IPS-18c (cell line): ENCODE results near the gene SYNE3.

Experiments
- H3K4me3 ChIP-seq: 2 replicates; pipeline ENCODE4 v1.7.0; 2013; ENCODE audit warnings: low read depth, mild to moderate bottlenecking, low read length, moderate library complexity; ENCODE audit not compliant: insufficient read depth
- H3K9me3 ChIP-seq: one replicate; pipeline ENCODE4 v1.6.1; 2013; ENCODE audit warnings: mild to moderate bottlenecking, low read length, moderate library complexity; ENCODE audit not compliant: control insufficient read depth, insufficient read depth

The SYNE3 gene

DNA sequence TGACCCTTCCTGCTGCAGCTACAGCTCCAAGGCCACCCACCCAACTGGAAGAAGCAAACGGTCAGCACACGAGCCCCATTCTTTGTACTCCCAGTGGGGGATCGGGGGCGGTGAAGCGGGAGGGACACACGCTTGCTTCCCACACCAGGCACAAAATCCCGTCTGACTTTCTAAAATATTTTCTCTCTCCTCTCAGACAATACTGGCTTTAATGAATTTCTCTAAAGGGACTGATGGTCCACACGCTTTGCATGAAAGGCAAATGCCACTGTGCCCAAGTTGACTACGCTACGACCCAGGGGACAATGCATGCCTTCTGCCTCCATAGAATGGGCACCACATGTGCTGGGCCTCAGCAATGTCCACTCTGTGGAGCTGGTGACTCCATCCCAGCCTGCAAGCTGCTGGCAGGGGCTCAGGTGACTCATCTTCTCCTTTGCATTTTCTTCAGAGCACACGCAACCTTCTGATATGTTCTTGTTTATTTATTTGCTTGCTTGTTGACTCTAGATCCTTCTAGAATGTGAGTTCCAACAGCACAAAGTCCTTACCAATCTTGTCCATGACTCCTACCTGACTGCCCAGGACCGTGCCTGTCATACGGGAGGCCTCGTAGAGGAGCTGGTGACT lies 15.6 kb downstream of the SYNE3 start:
- H3K4me3 ChIP-seq, result no peak overlapping the region
- H3K9me3 ChIP-seq, result no peaks in the 10 kb centered on the region

- H3K9me3 ChIP-seq, result no peaks in the 10 kb centered on the region
- no peak overlapping the region for H3K4me3 ChIP-seq
Observed at GRCh38 chr14:95500201-95500681, 16.2 kb downstream of the SYNE3 start.

- H3K4me3 ChIP-seq, result no peak overlapping the region
- H3K9me3 ChIP-seq, result no peaks in the 10 kb centered on the region
Observed at GRCh38 chr14:95499354-95499750, 17.1 kb downstream of the SYNE3 start.

- no peak overlapping the region for H3K4me3 ChIP-seq
Observed at GRCh38 chr14:95498622-95499353, 17.7 kb downstream of the SYNE3 start.

GRCh38 chr14:95497561-95498011 lies 18.9 kb downstream of the SYNE3 start:
- H3K9me3 ChIP-seq, result no peaks in the 10 kb centered on the region
- no peak overlapping the region for H3K4me3 ChIP-seq

More at GRCh38 chr14:95498622-95499353, 17.7 kb downstream of the SYNE3 start:
- no peaks in the 10 kb centered on the region for H3K9me3 ChIP-seq

- no peak overlapping the region for H3K4me3 ChIP-seq
- H3K9me3 ChIP-seq, result no peaks in the 10 kb centered on the region
Observed at GRCh38 chr14:95496690-95497259, 19.7 kb downstream of the SYNE3 start.

DNA sequence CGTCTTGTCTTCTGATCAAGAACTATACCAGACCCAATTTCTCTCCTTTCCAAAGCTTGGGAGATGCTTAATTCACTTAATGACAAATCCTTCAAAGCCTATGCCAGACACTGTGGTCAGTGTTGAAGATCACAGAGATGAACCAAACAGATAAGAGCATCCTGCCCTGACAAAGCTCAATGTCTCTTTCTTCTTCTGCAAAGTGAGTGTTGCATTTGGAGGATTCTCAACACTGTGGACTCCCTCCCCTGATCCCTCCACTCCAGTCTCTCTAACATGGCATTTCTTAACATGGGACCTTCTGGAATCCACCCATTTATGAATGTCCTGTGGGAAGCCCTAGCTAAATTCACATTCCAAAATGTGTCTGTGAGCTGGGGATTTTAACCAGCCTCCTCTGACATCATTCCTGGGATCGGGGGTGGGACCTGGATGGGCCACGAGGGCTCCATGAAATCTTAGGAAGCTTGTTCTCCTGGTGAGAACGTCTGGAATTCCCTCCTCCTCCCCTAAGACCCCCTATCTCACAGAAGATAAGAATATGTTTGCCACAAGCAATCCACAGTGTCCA lies 20.3 kb downstream of the SYNE3 start:
- H3K9me3 ChIP-seq, result no peaks in the 10 kb centered on the region
- no peak overlapping the region for H3K4me3 ChIP-seq

- H3K9me3 ChIP-seq, result no peaks in the 10 kb centered on the region
- H3K4me3 ChIP-seq, result no peak overlapping the region
Observed at GRCh38 chr14:95495538-95496025, 20.9 kb downstream of the SYNE3 start.

GRCh38 chr14:95495076-95495475 lies 21.4 kb downstream of the SYNE3 start:
- H3K4me3 ChIP-seq, result no peak overlapping the region
- H3K9me3 ChIP-seq, result no peaks in the 10 kb centered on the region

GRCh38 chr14:95494456-95494855 lies 22.0 kb downstream of the SYNE3 start:
- H3K9me3 ChIP-seq, result no peaks in the 10 kb centered on the region
- H3K4me3 ChIP-seq, result no peak overlapping the region

DNA sequence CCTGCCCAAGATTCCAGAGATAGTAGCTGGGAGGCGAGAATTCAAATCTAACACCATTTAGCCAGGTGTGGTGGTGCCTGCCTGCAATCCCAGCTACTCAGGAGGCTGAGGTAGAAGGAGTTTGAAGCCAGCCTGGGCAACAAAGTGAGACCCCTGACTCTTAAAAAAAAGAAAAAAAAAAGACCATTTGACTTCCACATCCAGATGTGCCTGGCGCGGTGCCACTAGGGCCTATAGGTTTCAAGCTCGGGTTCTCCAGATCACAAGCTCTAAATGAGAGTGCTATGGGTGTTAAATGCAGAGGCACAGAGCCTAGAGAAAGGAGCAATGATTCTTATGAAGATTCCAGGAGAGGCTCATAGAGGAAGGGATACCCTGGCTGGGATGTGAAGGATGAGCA lies 22.5 kb downstream of the SYNE3 start:
- no peak overlapping the region for H3K4me3 ChIP-seq
- no peaks in the 10 kb centered on the region for H3K9me3 ChIP-seq

DNA sequence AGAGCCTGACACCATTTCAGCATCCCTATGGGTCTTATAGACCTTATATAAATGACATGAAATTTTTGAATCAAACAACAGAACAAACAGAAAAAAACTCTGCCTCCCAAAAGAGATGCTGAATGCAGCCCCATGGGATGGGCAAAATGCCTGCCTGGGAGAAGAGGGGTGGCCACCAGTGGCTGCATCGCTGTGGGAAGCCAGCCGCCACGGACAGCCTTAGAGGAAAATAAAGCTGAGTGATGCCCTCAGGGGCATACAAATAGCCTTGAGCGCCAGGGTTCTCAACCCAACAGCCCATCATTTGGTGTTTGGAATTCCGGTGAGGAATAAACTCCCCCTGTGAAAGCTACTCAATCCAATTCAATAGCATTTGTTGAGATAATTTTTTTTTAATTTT lies 22.9 kb downstream of the SYNE3 start:
- no peak overlapping the region for H3K4me3 ChIP-seq
- no peaks in the 10 kb centered on the region for H3K9me3 ChIP-seq

DNA sequence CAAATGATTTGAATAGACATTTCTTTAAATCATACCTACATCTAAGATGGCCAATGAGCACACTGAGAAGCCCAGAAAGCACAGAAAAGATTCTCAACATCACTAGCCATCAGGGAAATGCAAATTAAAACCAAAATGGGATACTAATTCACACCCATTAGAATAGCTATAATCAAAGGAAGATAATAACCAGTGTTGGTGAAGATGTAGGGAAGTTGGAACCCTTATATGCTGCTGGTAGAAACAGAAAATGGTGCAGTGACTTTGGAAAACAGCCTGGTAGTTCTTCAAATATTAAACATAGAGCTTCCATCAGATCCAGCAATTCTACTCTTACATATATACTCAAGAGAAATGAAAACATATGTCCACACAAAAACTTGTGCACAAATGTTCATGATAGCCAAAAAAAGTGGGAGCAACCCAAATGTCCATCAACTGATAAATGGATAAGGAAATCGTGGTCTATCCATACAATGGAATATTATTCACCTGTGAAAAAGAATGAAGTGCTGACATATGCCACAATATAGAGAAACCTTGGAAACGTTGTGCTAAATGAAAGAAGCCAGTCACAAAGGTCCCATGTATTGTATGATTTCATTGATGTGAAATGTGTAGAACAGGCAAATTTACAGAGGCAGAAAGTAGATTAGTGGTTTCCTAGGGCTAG lies 24.4 kb downstream of the SYNE3 start:
- Histone ChIP-seq H3K4me3 (no peak overlapping the region), H3K9me3 (no peaks in the 10 kb centered on the region)

- Histone ChIP-seq H3K4me3 (no peak overlapping the region), H3K9me3 (no peaks in the 10 kb centered on the region)
Observed at GRCh38 chr14:95490727-95491451, 25.6 kb downstream of the SYNE3 start.

GRCh38 chr14:95490138-95490509 lies 26.3 kb downstream of the SYNE3 start:
- Histone ChIP-seq H3K9me3 (no peaks in the 10 kb centered on the region), H3K4me3 (no peak overlapping the region)

DNA sequence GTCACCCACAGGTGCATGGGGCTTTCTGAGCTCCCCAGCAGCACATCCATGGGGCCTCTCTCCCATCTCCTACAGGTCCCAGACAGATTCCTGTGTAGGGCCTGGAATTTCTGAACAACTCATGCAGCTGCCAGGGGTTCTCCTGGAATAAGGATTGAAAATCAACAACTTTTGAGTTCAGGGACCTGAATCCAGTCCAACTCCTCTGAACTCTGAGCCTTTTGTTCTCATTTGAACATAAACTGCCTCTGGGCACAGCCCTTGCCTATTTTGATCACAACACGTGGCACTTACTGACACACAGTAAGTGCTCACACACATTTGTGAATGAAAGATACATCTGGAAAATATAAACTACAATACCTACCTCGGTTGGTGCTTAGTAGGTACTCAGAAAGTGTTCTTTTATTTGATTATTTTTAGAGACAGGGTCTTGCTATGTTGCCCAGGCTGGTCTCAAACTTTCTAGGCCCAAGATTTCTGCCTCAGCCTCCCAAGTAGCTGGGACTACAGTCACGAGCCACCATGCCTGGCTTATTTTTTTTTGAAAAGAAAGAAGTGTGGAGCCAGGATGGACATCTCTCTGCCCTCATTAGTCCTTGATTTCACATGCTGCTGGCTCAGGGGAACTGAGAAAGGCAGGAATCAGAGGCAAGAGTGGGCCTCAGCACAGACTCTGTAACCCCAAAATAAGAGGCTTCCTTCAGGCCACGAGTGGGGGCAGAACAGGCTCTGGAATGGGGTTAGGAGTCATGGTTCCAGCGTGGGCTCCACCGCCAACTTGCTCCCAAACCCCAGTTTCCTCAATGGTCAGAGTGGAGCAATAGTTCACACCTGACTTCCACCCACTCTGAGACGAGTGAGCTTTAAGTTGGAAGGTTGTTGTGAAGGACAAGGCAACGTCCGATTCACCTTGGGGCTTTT lies 27.0 kb downstream of the SYNE3 start:
- H3K4me3 ChIP-seq, result no peak overlapping the region
- no peaks in the 10 kb centered on the region for H3K9me3 ChIP-seq
